Omental fat pad (tissue), 4 donors: ENCODE data around the gene OR6C1. TPM values are rescaled to one million over a fixed set of nuclear protein-coding genes. Genes with fewer than 3 reads are reported as not detected.
"Not testable (repeated sequence)": the region's sequence is repeated elsewhere in the genome, so short reads cannot be mapped to it uniquely, and the experiment has no call there.

Experiments
- ATAC-seq: fragments of 150-250 bp; one replicate; pipeline ENCODE4 v1.9.1; 2016; ENCODE audit warnings: mild to moderate bottlenecking, moderate library complexity; ENCODE audit not compliant: low FRiP score
- DNase-seq: peaks from one replicate; pipeline ENCODE4 v3.0.0-alpha.2; 2019; ENCODE audit warnings: low spot score
- CTCF ChIP-seq, 3 donors: fragments of 450-650 bp; IDR thresholded peaks; one replicate each; pipeline ENCODE4 v1.5.1; 2016 to 2017; ENCODE audit warnings: antibody characterized with exemption in 3 of 3, mild to moderate bottlenecking in 3 of 3, moderate library complexity in 2 of 3
- total RNA-seq, 4 donors: library from RNA; depleted of rRNA; stranded (reverse); fragments of >200 nt; gene quantifications; one replicate each; pipeline ENCODE4 v1.1.0, GENCODE V29; 2016

The OR6C1 gene
- total RNA-seq: not detected

- no peak for ATAC-seq
- TF ChIP-seq CTCF (IDR thresholded peaks at IDR 0.05): no peak
These were observed at the start of gene OR6C1 for GRCh38 chr12:55314043-55314442. Gene OR6C1 (plus strand): TSS chr12:55314343. CDS start chr12:55320600, 6,257 bp downstream.

GRCh38 chr12:55280991-55281390, 33.2 kb upstream of the OR6C1 start:
- no peak for TF ChIP-seq CTCF (IDR thresholded peaks at IDR 0.05)
- ATAC-seq (no peak), DNase-seq (no peak)

More at GRCh38 chr12:55314043-55314442, at the start of gene OR6C1:
- no peak for DNase-seq

GRCh38 chr12:55289999-55290398, 24.1 kb upstream of the OR6C1 start:
- DNase-seq: no peak
- no peak for ATAC-seq
- TF ChIP-seq CTCF (IDR thresholded peaks at IDR 0.05): no peak

- ATAC-seq (no peak), DNase-seq (no peak)
- TF ChIP-seq CTCF (IDR thresholded peaks at IDR 0.05): no peak
These were observed 17.7 kb upstream of the OR6C1 start, which contains the start of gene OR6C6 for GRCh38 chr12:55296469-55296868. Gene OR6C6 (minus strand): TSS chr12:55296569. CDS start chr12:55295232, 1,337 bp downstream.

- TF ChIP-seq CTCF (IDR thresholded peaks at IDR 0.05): no peak
These were observed 6.1 kb downstream of the OR6C1 start for GRCh38 chr12:55320201-55320600.

GRCh38 chr12:55325801-55326200, 11.7 kb downstream of the OR6C1 start:
- ATAC-seq, DNase-seq: not testable (repeated sequence)

More at GRCh38 chr12:55320201-55320600, 6.1 kb downstream of the OR6C1 start:
- DNase-seq (no peak), ATAC-seq (no peak)

- TF ChIP-seq CTCF (IDR thresholded peaks at IDR 0.05): no peak
- ATAC-seq: no peak
- no peak for DNase-seq
These were observed 16.3 kb downstream of the OR6C1 start, which contains the start of gene OR6C3 for GRCh38 chr12:55330446-55330845. Gene OR6C3 (plus strand): TSS chr12:55330746. CDS start chr12:55331701, 955 bp downstream.
